K562 (cell line): Measurements from ENCODE around the gene TAF10. TPM values are rescaled to one million over a fixed set of nuclear protein-coding genes. Genes with fewer than 3 reads are reported as not detected.

Experiments
- CTCF ChIP-seq, 3 experiments: IDR thresholded peaks in 2 of 3; conservative IDR thresholded peaks in 1 of 3; 2 replicates each; pipeline ENCODE4 v1.5.1; 2011 to 2012; ENCODE audit warnings: low read length in 3 of 3, mild to moderate bottlenecking in 3 of 3, control low read depth in 2 of 3, improper control_type of control experiment in 1 of 3, inconsistent platforms in 1 of 3, low read depth in 1 of 3, mixed read lengths in 1 of 3, moderate library complexity in 1 of 3; ENCODE audit not compliant: insufficient read depth in 2 of 3
- CTCFL ChIP-seq: IDR thresholded peaks from 2 replicates; pipeline ENCODE4 v1.6.1; 2011; ENCODE audit warnings: borderline replicate concordance, low read depth, mild to moderate bottlenecking, moderate library complexity, low read length; ENCODE audit not compliant: insufficient read depth, poor library complexity, severe bottlenecking
- DEAF1 ChIP-seq: fragments of 450-650 bp; formaldehyde crosslinking; IDR thresholded peaks from 2 replicates; pipeline ENCODE4 v1.4.0; 2020; ENCODE audit warnings: mild to moderate bottlenecking, moderate library complexity
- HBP1 ChIP-seq: fragments of 450-650 bp; formaldehyde crosslinking; IDR thresholded peaks from 2 replicates; pipeline ENCODE4 v1.4.0; 2022; ENCODE audit warnings: missing genetic modification characterization
- REST ChIP-seq, 2 experiments: fragments of 450-650 bp; formaldehyde crosslinking in 1 of 2; IDR thresholded peaks; 2 replicates each; pipeline versions ENCODE4 v1.4.0 to v1.6.1; 2014 to 2020; ENCODE audit warnings: mild to moderate bottlenecking in 2 of 2, borderline replicate concordance in 1 of 2, low read depth in 1 of 2
- SMC3 ChIP-seq: conservative IDR thresholded peaks from 2 replicates; pipeline ENCODE4 v1.6.1; 2011; ENCODE audit warnings: low read depth, low read length, improper control_type of control experiment; ENCODE audit not compliant: insufficient read depth
- ZNF143 ChIP-seq: sonication (generic); formaldehyde crosslinking; IDR thresholded peaks from 2 replicates; pipeline ENCODE4 v1.9.0; 2022; ENCODE audit warnings: mild to moderate bottlenecking, missing genetic modification reagents
- ZNF24 ChIP-seq: fragments of 450-650 bp; IDR thresholded peaks from 2 replicates; pipeline ENCODE4 v1.6.1; 2016
- polyA plus RNA-seq, 8 experiments: library from polyadenylated mRNA; depleted of rRNA in 4 of 8; stranded (reverse) in 5 of 8; unstranded in 3 of 8; fragments of >200 nt; fragmentation: Nextera tagmentation in 2 of 8; fragmentation: Illumina TruSeq in 1 of 8; extraction: Ambion mirVana in 2 of 8; extraction: Trizol in 1 of 8; gene quantifications; 2 replicates each; pipeline versions ENCODE4 v1.2.1 to v1.2.3, GENCODE V29; 2011 to 2014; ENCODE audit warnings: inconsistent platforms in 1 of 8, missing spikeins in 1 of 8
- total RNA-seq, 7 experiments: library from RNA; depleted of rRNA in 6 of 7; stranded (reverse); fragments of >200 nt in 6 of 7; fragmentation: Illumina TruSeq in 2 of 7; extraction: Trizol in 2 of 7; gene quantifications; 2 replicates each; pipeline versions ENCODE4 v1.2.1 to v1.2.3, GENCODE V29; 2011 to 2021; ENCODE audit warnings: low replicate concordance in 1 of 7

The TAF10 gene
- total and polyA plus RNA-seq, 9 of the 15 experiments (the other 6 are each of a cell fraction or from before 2014, with no cell fraction given) = 19.5 to 197 (median 121) TPM

GRCh38 chr11:6638429-6638828 is 26.4 kb upstream of the TAF10 start (continued):
- TF ChIP-seq HBP1 (no peak), CTCF (IDR thresholded peaks at IDR 0.05 in 2 of 3, conservative IDR thresholded peaks at IDR 0.05 in 1 of 3; ENCODE audit: insufficient read depth in 2 of 3, low read depth in 1 of 3, low read length in 3 of 3) (peak; percentile 34 to 58 (median 46); a peak in 3 of 6 replicates), REST (IDR thresholded peaks at IDR 0.05; ENCODE audit: borderline replicate concordance) (peak; percentile 65), REST (CRISPR knock-in tag; IDR thresholded peaks at IDR 0.05; ENCODE audit: low read depth) (no peak), SMC3 (peak; percentile 53), CTCFL (peak; percentile 57), DEAF1 (0 out of 2 replicates have a peak, but pooled peaks have one; percentile 10), ZNF24 (peak; percentile 87), ZNF143 (no peak)
